Peyer's patch (tissue), 4 donors: Measurements from ENCODE around the gene C11orf54. TPM values are rescaled to one million over a fixed set of nuclear protein-coding genes. Genes with fewer than 3 reads are reported as not detected.

Experiments used
- DNase-seq, 3 donors: peaks; one replicate each; pipeline ENCODE4 v3.0.0-alpha.2; 2017 to 2019
- H3K27ac ChIP-seq, 4 donors: fragments of 200-600 bp; sonication (generic); one replicate each; pipeline ENCODE4 v1.5.1; 2016 to 2019
- H3K27me3 ChIP-seq, 2 donors: fragments of 200-600 bp; sonication (generic); one replicate each; pipeline ENCODE4 v1.5.1; 2019
- H3K36me3 ChIP-seq, 3 donors: fragments of 200-600 bp; sonication (generic); one replicate each; pipeline ENCODE4 v1.5.1; 2016 to 2019
- H3K4me1 ChIP-seq, 4 donors: fragments of 200-600 bp; sonication (generic); one replicate each; pipeline ENCODE4 v1.5.1; 2016 to 2019
- H3K4me3 ChIP-seq, 4 donors: fragments of 200-600 bp; sonication (generic); 1 replicate in 3 of 4; 2 replicates in 1 of 4; pipeline ENCODE4 v1.5.1; 2016 to 2019; ENCODE audit warnings: mild to moderate bottlenecking in 1 of 4
- H3K9me3 ChIP-seq, 4 donors: fragments of 200-600 bp; sonication (generic); one replicate each; pipeline ENCODE4 v1.5.1; 2016 to 2019; ENCODE audit warnings: mild to moderate bottlenecking in 1 of 4
- POLR2A ChIP-seq, 2 donors: fragments of 450-650 bp; IDR thresholded peaks; one replicate each; pipeline ENCODE4 v1.5.1; 2017; ENCODE audit warnings: antibody characterized with exemption in 2 of 2, mild to moderate bottlenecking in 2 of 2, moderate library complexity in 2 of 2
- total RNA-seq, 4 donors: library from RNA; depleted of rRNA; stranded (reverse); fragments of >200 nt; gene quantifications; one replicate each; pipeline ENCODE4 v1.1.0, GENCODE V29; 2016
- TF ChIP-seq, protein P1 (sequence below), 6 experiments: fragments of 450-650 bp in 4 of 6; fragments of 200-600 bp in 2 of 6; sonication (generic) in 1 of 6; IDR thresholded peaks; one replicate each; pipeline ENCODE4 v1.5.1; 2017 to 2019; ENCODE audit warnings: antibody characterized with exemption in 6 of 6, mild to moderate bottlenecking in 3 of 6, moderate library complexity in 1 of 6

Gene C11orf54
- total RNA-seq, 4 donors from 2014 or later: 33.8 to 130 (median 69.0) TPM

DNA sequence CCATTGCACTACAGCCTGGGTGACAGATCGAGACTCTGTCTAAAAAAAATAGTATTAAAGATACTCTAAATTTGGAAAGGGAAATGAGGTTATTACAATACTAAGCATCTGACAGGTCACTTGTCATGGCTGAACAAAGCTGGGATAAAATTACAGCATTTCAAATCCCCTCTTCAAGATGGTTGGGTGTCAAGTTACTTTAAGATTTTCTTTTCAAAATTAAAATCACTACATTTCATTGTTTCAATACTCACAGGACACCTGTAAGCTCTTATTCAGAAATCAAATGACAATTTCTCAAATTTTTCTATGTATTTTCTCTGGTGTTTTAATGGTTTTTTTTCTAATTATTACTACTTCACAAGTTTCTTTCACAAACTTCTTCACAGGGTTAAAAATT, 5.8 kb upstream of the C11orf54 start:
- TF ChIP-seq, protein P1, sequence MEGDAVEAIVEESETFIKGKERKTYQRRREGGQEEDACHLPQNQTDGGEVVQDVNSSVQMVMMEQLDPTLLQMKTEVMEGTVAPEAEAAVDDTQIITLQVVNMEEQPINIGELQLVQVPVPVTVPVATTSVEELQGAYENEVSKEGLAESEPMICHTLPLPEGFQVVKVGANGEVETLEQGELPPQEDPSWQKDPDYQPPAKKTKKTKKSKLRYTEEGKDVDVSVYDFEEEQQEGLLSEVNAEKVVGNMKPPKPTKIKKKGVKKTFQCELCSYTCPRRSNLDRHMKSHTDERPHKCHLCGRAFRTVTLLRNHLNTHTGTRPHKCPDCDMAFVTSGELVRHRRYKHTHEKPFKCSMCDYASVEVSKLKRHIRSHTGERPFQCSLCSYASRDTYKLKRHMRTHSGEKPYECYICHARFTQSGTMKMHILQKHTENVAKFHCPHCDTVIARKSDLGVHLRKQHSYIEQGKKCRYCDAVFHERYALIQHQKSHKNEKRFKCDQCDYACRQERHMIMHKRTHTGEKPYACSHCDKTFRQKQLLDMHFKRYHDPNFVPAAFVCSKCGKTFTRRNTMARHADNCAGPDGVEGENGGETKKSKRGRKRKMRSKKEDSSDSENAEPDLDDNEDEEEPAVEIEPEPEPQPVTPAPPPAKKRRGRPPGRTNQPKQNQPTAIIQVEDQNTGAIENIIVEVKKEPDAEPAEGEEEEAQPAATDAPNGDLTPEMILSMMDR (IDR thresholded peaks at IDR 0.05): no peak
- no peak for TF ChIP-seq POLR2A (IDR thresholded peaks at IDR 0.05)
- H3K9me3 ChIP-seq: no peaks in the 10 kb centered on the region
- peaks cover 0 to 85% (median 1%) of the 10 kb centered on the region in 3 donors for H3K36me3 ChIP-seq
- no peak overlapping the region for H3K4me3 ChIP-seq
- peaks cover 0 to 31% (median 10%) of the 10 kb centered on the region in 4 donors for H3K4me1 ChIP-seq
- H3K27ac ChIP-seq: no peak overlapping the region
- no peaks in the 10 kb centered on the region for H3K27me3 ChIP-seq
- DNase-seq: no peak

DNA sequence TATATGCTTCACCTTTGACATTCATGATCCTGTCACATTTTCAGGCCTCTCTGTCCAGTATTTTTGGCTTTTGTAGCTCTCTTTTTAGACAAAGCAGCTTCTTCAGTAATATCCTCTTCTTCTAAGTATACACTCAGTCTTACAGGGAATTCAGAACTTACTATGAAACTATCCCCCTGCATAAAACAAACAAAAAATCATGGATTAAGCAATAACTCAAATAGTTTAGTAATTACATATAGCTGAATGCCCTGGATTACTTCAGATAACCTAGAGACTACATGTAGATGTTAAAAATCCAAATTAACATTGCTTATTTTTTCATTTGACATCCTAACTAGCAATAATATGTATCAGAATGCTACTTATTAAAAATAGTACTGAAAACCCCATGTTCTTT, 5.3 kb upstream of the C11orf54 start:
- H3K4me1 ChIP-seq: peaks cover 0 to 31% (median 10%) of the 10 kb centered on the region in 4 donors
- no peaks in the 10 kb centered on the region for H3K27me3 ChIP-seq
- H3K36me3 ChIP-seq: peaks cover 0 to 80% (median 0%) of the 10 kb centered on the region in 3 donors
- no peak for TF ChIP-seq POLR2A (IDR thresholded peaks at IDR 0.05)
- TF ChIP-seq, protein P1 (IDR thresholded peaks at IDR 0.05): no peak
- H3K9me3 ChIP-seq: no peaks in the 10 kb centered on the region
- no peak overlapping the region for H3K4me3 ChIP-seq
- no peak for DNase-seq
- H3K27ac ChIP-seq: no peak overlapping the region

DNA sequence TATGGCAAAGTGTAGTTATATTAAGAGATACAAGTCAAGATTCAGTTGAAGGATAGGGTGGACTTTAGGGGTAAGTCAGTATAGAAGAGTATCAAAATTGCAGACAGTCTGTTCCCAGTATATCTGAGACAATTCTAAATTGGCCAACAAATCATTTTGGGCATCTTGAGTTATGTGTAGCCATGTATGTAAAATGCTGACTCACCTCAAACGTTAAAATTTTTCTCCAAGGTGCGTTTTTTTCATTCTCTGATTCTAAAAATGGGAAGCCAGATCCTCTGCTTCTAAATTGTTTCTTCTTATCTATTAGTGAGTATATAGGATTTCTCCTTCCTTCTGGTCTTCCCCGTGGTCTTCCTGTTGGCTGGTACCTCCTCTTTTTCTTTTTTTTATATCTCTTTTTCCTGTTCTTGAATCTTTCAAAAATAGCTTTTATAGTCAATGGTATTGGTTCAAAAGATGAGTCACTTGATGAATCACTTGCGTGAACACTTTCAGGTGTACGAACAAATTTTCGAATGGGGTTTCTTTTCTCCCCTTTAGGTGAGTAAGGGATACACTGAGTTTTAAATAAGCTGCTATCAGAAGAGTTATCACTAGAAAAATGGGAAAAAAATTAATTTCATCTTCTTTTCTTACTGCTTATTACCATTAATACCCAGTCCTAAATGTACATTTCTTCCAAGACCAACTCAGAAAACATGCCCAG, 3.4 kb upstream of the C11orf54 start:
- no peak for DNase-seq
- Histone ChIP-seq H3K36me3 (peaks cover 0 to 63% (median 0%) of the 10 kb centered on the region in 3 donors), H3K27ac (no peak overlapping the region), H3K4me1 (peaks cover 0 to 40% (median 10%) of the 10 kb centered on the region in 4 donors), H3K27me3 (no peaks in the 10 kb centered on the region), H3K9me3 (no peaks in the 10 kb centered on the region), H3K4me3 (peak overlapping the region in 1 of 4 donors; percentile 73)
- no peak for TF ChIP-seq POLR2A (IDR thresholded peaks at IDR 0.05)
- TF ChIP-seq, protein P1 (IDR thresholded peaks at IDR 0.05): no peak

DNA sequence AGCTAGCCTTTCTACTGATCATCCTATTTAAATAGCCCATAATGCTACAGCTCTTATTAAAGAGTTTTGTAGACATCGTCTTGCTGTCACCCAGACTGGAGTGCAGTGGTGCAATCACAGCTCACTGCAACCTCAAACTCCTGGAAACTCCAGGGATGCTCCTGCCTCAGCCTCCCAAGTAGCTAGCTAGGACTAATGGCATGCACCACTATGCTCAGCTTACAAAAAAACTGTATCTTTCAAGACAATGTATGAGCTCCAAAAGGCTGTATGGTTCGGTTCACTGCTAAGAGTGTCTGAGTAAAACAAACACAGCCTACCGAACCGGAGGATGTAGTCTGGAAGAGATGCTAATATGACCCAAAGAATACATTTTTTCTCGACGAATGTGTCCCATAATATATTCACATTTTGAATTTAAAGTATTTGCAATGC, 2.8 kb upstream of the C11orf54 start:
- Histone ChIP-seq H3K4me3 (peak overlapping the region in 2 of 4 donors; percentile 73 to 94), H3K27ac (no peak overlapping the region), H3K9me3 (no peaks in the 10 kb centered on the region), H3K36me3 (peaks cover 0 to 63% (median 0%) of the 10 kb centered on the region in 3 donors), H3K4me1 (peaks cover 0 to 42% (median 10%) of the 10 kb centered on the region in 4 donors), H3K27me3 (no peaks in the 10 kb centered on the region)
- no peak for TF ChIP-seq POLR2A (IDR thresholded peaks at IDR 0.05)
- TF ChIP-seq, protein P1 (IDR thresholded peaks at IDR 0.05): no peak
- DNase-seq: no peak

DNA sequence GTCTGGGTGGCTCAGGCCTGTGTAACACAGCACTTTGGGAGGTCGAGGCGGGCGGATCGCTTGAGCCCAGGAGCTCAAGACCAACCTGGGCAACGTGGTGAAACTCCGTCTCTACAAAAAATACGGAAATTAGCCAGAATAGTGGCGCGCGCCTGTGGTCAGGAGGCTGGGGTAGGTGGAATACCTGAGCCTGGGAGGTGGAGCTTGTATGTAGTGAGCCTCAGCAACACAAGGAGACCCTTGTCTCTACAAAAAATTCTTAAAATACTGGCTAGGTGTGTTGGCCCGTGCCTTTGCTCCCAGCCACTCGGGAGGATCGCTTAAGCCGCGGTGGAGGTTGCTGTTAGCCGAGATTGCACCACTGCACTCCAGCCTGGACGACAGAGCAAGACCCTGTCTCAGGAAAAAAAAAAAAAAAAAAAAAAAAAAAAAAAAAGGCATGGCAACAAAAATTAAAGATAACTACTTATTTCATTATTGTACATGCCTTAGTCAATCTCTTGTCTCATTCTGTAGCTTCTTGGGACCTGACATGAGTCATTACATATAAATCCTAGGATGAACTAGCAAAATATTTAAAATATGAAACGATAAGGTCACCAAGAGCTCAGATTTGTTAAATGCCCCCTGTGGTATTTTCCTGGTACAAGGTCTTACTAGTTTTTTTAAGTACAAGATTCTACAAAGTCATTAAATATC, 1.3 kb upstream of the C11orf54 start:
- H3K36me3 ChIP-seq: peaks cover 0 to 50% (median 0%) of the 10 kb centered on the region in 3 donors
- DNase-seq: peak in 2 of 3 donors; percentile 41 to 58
- H3K4me1 ChIP-seq: peaks cover 0 to 52% (median 10%) of the 10 kb centered on the region in 4 donors

More for the DNA sequence above, 1.3 kb upstream of the C11orf54 start:
- peak overlapping the region; percentile 66 to 94 (median 79) for H3K4me3 ChIP-seq
- H3K9me3 ChIP-seq: no peaks in the 10 kb centered on the region
- peak overlapping the region in 3 of 4 donors; percentile 15 to 91 (median 91) for H3K27ac ChIP-seq
- no peaks in the 10 kb centered on the region for H3K27me3 ChIP-seq
- no peak for TF ChIP-seq POLR2A (IDR thresholded peaks at IDR 0.05)
- TF ChIP-seq, protein P1 (IDR thresholded peaks at IDR 0.05): no peak
